GM20000 (cell line): ENCODE measurements around the gene BMP8B.

Source experiments
- DNase-seq: peaks from one replicate; pipeline ENCODE4 v3.0.0; 2012; ENCODE audit warnings: low spot score
- TF ChIP-seq, protein P1 (sequence below): IDR thresholded peaks from 2 replicates; pipeline ENCODE4 v1.5.1; 2012; ENCODE audit warnings: mild to moderate bottlenecking, control low read depth; ENCODE audit errors: extremely low read depth, missing control alignments

BMP8B gene

DNA sequence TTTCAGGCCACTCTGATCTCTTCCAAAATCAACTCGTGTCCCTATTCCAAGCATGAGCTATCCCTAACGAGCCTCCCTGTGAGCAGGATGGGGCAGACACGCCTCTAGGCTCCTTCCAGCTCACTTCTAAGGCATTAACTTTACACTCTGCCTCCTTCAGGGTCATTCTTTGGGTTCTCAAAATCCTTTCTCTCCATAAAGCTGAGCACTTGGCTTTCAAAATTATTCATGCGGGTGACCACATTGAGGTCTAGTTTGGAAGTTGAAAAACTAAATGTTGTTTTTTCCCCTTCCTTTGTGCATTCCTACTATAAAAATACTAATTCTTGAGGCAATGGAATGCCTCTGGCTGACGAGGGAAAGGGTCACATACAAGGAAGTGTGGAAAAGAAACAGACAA, 33.5 kb upstream of the BMP8B start:
- TF ChIP-seq, protein P1, sequence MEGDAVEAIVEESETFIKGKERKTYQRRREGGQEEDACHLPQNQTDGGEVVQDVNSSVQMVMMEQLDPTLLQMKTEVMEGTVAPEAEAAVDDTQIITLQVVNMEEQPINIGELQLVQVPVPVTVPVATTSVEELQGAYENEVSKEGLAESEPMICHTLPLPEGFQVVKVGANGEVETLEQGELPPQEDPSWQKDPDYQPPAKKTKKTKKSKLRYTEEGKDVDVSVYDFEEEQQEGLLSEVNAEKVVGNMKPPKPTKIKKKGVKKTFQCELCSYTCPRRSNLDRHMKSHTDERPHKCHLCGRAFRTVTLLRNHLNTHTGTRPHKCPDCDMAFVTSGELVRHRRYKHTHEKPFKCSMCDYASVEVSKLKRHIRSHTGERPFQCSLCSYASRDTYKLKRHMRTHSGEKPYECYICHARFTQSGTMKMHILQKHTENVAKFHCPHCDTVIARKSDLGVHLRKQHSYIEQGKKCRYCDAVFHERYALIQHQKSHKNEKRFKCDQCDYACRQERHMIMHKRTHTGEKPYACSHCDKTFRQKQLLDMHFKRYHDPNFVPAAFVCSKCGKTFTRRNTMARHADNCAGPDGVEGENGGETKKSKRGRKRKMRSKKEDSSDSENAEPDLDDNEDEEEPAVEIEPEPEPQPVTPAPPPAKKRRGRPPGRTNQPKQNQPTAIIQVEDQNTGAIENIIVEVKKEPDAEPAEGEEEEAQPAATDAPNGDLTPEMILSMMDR: no peak
- DNase-seq: no peak

DNA sequence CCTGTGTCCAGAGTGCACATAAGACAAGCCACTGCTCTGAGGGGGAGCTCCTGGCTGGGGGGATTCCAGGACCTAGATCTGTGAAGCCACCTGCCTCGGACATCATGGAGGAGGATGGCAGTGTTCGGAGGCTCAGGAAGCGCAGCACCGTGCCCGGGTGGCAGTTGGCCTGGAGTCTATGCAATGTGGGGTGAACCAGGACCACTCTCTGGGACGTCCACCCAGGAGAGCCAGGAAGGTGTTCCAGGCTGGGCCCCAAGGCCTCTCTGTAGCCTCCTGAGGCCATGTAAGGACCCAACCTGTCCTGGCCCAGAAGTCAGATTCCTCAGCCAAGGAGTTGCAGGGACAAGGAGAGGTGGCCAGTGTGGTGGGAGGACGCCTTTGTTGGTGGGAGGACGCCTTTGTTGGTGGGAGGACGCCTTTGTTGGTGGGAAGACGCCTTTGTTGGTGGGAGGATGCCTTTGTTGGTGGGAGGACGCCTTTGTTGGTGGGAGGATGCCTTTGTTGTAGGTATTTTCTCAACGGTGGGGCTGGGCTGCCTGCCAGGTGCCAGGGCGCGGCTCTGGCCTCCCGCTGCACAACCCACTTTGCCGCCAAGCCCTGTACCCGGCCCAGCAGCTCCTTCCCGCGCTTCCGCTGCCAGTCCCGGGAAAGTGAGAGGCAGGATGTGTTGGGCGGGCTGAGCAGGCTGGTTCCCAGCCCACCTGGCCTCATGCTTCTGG, 30.6 kb upstream of the BMP8B start:
- TF ChIP-seq, protein P1: no peak
- DNase-seq: no peak

GRCh38 chr1:39818482-39818881, 29.8 kb upstream of the BMP8B start:
- TF ChIP-seq, protein P1: no peak
- DNase-seq: no peak

GRCh38 chr1:39817091-39817932, 28.6 kb upstream of the BMP8B start:
- peak; percentile 87 for DNase-seq

- TF ChIP-seq, protein P1: peak; percentile 83
- peak; percentile 82 for DNase-seq
Measured at GRCh38 chr1:39816415-39817090, 27.9 kb upstream of the BMP8B start.

GRCh38 chr1:39812913-39813312, 24.2 kb upstream of the BMP8B start:
- no peak for DNase-seq
- TF ChIP-seq, protein P1: no peak

DNA sequence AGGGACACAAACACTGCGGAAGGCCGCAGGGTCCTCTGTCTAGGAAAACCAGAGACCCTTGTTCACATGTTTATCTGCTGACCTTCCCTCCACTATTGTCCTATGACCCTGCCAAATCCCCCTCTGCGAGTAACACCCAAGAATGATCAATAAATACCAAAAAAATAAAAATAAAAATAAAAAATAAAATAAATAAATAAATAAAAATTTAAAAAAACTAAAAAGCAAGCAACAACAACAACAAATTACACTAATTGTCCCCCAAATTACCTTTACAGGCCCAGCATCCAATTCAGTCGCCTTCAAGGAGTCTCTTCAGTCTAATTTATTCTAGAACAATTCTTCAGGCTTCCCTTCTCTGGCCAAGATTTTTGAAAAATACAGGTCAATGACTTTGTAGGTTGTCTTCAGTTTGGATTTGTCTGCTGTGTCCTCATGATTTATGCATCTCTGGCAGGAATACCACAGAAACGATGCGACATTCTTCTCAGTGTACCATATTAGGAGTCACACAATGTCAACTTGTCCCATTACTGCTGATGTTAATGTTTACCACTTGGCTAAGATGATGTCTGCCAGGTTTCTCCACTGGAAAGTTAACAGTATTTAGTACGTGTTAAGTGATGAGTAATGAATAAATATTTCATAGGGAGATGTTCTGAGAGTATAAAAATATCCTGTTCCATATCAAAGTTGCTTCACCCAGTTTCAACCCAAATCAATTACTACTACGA, 20.3 kb upstream of the BMP8B start:
- no peak for DNase-seq
- TF ChIP-seq, protein P1: no peak
